Esophagus muscularis mucosa (tissue), 3 donors: ENCODE results near the gene PITPNM3.

Experiments used
- POLR2A ChIP-seq: fragments of 450-650 bp; IDR thresholded peaks from one replicate; pipeline ENCODE4 v1.6.1; 2017; ENCODE audit warnings: antibody characterized with exemption, moderate library complexity, mild to moderate bottlenecking, low read depth
- TF ChIP-seq, protein P1 (sequence below), 3 experiments: fragments of 200-600 bp in 2 of 3; fragments of 450-650 bp in 1 of 3; sonication (generic) in 2 of 3; IDR thresholded peaks; one replicate each; pipeline ENCODE4 v1.5.1; 2017 to 2019; ENCODE audit warnings: antibody characterized with exemption in 3 of 3, mild to moderate bottlenecking in 2 of 3, moderate library complexity in 1 of 3

DNA sequence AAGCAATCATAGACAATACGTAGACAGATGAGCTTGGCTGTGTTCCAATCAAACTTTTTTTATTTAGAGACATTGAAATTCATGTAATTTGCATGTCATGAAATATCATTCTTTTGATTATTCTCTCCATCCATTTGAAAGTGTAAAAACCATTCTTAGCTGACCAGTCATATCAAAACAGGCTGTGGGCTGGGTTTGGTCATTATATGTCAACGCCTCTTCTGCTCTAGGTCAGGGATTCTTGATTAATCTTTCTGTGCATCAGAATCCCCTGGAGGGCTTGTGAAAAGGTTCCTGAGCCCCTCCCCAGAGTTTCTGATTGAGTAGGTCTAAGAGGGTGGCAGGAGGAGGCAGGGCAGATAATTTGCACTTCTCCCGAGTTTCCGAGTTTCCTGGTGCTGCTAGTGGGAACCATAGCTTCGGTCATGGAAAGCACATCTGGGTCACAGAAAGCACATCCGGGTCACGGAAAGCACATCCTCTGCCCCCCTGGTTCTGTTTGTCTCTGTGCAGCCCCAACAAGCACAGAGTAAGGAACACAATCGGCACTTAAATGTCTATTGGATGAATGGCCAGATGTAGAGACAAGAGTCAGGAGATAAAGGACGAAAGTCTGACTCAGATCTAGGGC is 95.7 kb downstream of the PITPNM3 start:
- TF ChIP-seq, protein P1, sequence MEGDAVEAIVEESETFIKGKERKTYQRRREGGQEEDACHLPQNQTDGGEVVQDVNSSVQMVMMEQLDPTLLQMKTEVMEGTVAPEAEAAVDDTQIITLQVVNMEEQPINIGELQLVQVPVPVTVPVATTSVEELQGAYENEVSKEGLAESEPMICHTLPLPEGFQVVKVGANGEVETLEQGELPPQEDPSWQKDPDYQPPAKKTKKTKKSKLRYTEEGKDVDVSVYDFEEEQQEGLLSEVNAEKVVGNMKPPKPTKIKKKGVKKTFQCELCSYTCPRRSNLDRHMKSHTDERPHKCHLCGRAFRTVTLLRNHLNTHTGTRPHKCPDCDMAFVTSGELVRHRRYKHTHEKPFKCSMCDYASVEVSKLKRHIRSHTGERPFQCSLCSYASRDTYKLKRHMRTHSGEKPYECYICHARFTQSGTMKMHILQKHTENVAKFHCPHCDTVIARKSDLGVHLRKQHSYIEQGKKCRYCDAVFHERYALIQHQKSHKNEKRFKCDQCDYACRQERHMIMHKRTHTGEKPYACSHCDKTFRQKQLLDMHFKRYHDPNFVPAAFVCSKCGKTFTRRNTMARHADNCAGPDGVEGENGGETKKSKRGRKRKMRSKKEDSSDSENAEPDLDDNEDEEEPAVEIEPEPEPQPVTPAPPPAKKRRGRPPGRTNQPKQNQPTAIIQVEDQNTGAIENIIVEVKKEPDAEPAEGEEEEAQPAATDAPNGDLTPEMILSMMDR (IDR thresholded peaks at IDR 0.05): no peak
- no peak for TF ChIP-seq POLR2A
